ENCODE measurements around the gene TTLL5. TPM values are rescaled to one million over a fixed set of nuclear protein-coding genes. Genes with fewer than 3 reads are reported as not detected.

Gene TTLL5
- total RNA-seq, 1 donor from 2014 or later: 51.9 TPM

DNA sequence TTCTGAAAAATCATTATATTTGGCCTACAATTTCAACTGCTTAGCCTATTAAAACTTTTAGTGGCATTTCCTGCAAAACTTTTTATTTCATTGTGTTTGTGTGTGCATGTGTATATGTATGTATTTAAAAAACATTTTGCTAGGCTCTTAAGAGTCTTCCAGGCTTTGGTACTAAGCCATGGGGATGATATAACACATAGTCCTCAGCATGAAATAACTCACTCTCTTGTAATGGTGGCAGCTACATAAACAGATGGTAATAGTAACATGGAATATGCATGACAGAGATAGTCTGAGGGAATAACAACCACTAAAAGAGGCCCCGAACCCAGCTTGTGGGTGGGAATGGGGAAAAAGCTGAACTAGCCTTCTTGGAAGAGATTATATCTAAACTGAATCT is 141.4 kb downstream of the TTLL5 start:
- peaks cover 32% of the 10 kb centered on the region for H3K36me3 Mint-ChIP-seq (ENCODE audit: insufficient read depth)
- H3K4me1 Mint-ChIP-seq (ENCODE audit: low read depth): no peaks in the 10 kb centered on the region
- no peak for DNase-seq (ENCODE audit: low spot score, unreplicated experiment)
- H3K9me3 Mint-ChIP-seq (ENCODE audit: low read depth): peaks cover 25% of the 10 kb centered on the region
- H3K27ac Mint-ChIP-seq: no peak overlapping the region
- no peaks in the 10 kb centered on the region for H3K27me3 Mint-ChIP-seq
- no peak overlapping the region for H3K4me3 Mint-ChIP-seq (ENCODE audit: low read depth)
- TF ChIP-seq, protein P1, sequence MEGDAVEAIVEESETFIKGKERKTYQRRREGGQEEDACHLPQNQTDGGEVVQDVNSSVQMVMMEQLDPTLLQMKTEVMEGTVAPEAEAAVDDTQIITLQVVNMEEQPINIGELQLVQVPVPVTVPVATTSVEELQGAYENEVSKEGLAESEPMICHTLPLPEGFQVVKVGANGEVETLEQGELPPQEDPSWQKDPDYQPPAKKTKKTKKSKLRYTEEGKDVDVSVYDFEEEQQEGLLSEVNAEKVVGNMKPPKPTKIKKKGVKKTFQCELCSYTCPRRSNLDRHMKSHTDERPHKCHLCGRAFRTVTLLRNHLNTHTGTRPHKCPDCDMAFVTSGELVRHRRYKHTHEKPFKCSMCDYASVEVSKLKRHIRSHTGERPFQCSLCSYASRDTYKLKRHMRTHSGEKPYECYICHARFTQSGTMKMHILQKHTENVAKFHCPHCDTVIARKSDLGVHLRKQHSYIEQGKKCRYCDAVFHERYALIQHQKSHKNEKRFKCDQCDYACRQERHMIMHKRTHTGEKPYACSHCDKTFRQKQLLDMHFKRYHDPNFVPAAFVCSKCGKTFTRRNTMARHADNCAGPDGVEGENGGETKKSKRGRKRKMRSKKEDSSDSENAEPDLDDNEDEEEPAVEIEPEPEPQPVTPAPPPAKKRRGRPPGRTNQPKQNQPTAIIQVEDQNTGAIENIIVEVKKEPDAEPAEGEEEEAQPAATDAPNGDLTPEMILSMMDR (IDR thresholded peaks at IDR 0.05; ENCODE audit: unreplicated experiment): no peak

DNA sequence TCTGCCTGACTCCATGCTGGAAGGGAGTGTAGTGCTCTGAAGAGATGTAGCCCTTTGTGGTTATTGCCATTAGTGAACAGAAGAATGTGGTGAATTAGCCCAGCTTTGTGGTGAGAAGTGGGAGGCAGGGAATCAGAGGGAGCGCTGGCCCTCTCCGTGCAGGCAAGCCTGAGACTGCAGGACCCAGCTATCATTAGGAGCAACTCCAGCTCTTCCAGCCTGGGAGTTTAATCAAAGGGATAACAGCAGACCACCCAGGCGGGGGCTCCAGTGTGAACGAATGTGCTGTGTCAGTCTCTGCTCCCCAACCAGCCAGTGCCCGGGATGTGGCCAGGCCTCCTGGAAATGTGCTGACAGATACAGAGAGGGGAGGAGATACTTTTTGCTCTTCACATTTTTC is 142.7 kb downstream of the TTLL5 start:
- Mint-ChIP-seq H3K27me3 (no peaks in the 10 kb centered on the region), H3K4me1 (ENCODE audit: low read depth) (no peaks in the 10 kb centered on the region), H3K4me3 (ENCODE audit: low read depth) (no peak overlapping the region), H3K27ac (no peak overlapping the region), H3K9me3 (ENCODE audit: low read depth) (peaks cover 14% of the 10 kb centered on the region), H3K36me3 (ENCODE audit: insufficient read depth) (peaks cover 19% of the 10 kb centered on the region)
- TF ChIP-seq, protein P1 (IDR thresholded peaks at IDR 0.05; ENCODE audit: unreplicated experiment): no peak
- no peak for DNase-seq (ENCODE audit: low spot score, unreplicated experiment)

DNA sequence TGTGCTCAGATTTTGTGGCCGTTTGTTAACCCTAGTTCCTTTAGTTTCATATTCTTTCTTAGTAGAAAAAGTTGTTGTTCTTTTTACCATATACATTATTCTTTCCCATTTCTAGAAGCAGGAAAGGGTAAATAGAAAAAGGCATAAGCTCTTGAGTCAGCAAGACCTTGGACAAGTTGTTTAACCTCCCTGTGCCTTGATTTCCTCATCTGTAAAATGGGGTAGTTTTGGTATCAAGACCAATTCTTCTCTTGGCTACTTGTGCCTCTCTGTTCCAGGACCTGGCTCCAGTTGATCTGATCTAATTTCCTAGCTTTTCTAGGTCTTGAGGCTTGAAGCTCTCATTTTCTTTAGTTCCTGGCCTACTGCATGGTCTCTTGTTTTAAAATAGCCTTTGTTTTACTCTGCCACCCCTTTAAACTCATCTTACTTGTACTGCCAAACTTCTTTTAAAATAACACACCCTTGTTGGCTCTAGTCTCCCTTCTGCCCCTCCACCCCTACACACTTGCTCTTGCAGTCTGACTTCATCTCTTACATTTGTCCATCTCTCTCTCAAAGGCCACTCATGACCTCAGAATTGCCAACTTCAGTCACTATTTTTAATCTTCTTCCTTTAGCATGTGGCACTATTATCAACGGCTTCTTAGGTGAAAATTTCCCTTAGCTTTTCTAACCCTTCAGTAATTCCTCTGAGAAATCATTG is 143.7 kb downstream of the TTLL5 start:
- no peak overlapping the region for H3K27ac Mint-ChIP-seq
- no peak for DNase-seq (ENCODE audit: low spot score, unreplicated experiment)
- H3K36me3 Mint-ChIP-seq (ENCODE audit: insufficient read depth): peaks cover 9% of the 10 kb centered on the region
- H3K27me3 Mint-ChIP-seq: no peaks in the 10 kb centered on the region
- no peak overlapping the region for H3K4me3 Mint-ChIP-seq (ENCODE audit: low read depth)
- TF ChIP-seq, protein P1 (IDR thresholded peaks at IDR 0.05; ENCODE audit: unreplicated experiment): no peak
- H3K9me3 Mint-ChIP-seq (ENCODE audit: low read depth): peaks cover 4% of the 10 kb centered on the region
- no peaks in the 10 kb centered on the region for H3K4me1 Mint-ChIP-seq (ENCODE audit: low read depth)

DNA sequence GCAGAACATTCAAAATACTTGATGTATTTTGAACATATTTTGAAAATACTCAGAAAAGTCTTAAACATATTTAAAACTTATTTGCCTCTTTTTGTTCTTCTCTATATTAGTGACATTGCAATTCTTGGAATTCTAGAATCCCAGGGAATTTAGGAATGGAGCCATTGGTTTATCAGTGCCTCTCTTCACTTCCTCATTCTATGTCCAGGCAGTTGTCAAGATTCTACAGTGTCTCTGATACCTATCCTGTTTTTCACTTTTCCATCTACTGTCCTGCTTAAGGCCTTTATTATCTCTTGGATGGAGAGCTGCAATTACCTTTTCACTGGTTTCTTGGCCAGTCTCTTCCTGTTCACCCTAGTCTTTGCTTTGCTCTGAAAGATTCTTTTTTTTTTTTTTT is 144.6 kb downstream of the TTLL5 start:
- peaks cover 2% of the 10 kb centered on the region for H3K4me1 Mint-ChIP-seq (ENCODE audit: low read depth)
- no peaks in the 10 kb centered on the region for H3K9me3 Mint-ChIP-seq (ENCODE audit: low read depth)
- peaks cover 3% of the 10 kb centered on the region for H3K36me3 Mint-ChIP-seq (ENCODE audit: insufficient read depth)
- TF ChIP-seq, protein P1 (IDR thresholded peaks at IDR 0.05; ENCODE audit: unreplicated experiment): no peak
- H3K27me3 Mint-ChIP-seq: no peaks in the 10 kb centered on the region
- no peak for DNase-seq (ENCODE audit: low spot score, unreplicated experiment)
- no peak overlapping the region for H3K27ac Mint-ChIP-seq
- H3K4me3 Mint-ChIP-seq (ENCODE audit: low read depth): no peak overlapping the region

DNA sequence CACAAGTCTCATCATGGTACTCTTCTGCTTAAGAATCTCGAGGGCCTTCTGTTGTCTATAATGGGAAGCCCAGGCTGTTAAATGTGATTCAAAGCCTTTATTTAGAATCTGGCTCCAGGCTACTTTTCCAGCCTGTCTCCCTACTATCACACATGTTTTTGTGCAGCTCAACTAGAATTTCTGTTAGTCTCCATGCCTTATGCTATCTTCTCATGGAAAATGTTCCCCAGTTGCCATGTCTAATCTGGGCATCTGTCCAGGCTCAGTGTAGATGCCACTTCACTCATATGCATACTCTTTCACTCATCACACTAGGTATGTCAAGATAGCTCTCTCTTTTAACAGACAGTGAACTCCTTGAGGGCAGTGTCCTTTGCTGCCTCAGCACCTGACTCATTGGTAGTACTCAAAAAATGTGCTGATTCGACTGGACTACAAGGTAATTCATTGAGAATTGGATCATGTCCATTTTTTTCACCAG is 145.3 kb downstream of the TTLL5 start:
- Mint-ChIP-seq H3K27ac (no peak overlapping the region), H3K4me3 (ENCODE audit: low read depth) (no peak overlapping the region), H3K36me3 (ENCODE audit: insufficient read depth) (peaks cover 3% of the 10 kb centered on the region), H3K27me3 (no peaks in the 10 kb centered on the region), H3K4me1 (ENCODE audit: low read depth) (peaks cover 8% of the 10 kb centered on the region), H3K9me3 (ENCODE audit: low read depth) (no peaks in the 10 kb centered on the region)
- DNase-seq (ENCODE audit: low spot score, unreplicated experiment): no peak
- TF ChIP-seq, protein P1 (IDR thresholded peaks at IDR 0.05; ENCODE audit: unreplicated experiment): no peak
